ENCODE data around the gene YEATS2. TPM values are rescaled to one million over a fixed set of nuclear protein-coding genes. Genes with fewer than 3 reads are reported as not detected.

The YEATS2 gene
- total RNA-seq, 4 donors from 2014 or later = 30.0 to 42.5 (median 37.7) TPM

DNA sequence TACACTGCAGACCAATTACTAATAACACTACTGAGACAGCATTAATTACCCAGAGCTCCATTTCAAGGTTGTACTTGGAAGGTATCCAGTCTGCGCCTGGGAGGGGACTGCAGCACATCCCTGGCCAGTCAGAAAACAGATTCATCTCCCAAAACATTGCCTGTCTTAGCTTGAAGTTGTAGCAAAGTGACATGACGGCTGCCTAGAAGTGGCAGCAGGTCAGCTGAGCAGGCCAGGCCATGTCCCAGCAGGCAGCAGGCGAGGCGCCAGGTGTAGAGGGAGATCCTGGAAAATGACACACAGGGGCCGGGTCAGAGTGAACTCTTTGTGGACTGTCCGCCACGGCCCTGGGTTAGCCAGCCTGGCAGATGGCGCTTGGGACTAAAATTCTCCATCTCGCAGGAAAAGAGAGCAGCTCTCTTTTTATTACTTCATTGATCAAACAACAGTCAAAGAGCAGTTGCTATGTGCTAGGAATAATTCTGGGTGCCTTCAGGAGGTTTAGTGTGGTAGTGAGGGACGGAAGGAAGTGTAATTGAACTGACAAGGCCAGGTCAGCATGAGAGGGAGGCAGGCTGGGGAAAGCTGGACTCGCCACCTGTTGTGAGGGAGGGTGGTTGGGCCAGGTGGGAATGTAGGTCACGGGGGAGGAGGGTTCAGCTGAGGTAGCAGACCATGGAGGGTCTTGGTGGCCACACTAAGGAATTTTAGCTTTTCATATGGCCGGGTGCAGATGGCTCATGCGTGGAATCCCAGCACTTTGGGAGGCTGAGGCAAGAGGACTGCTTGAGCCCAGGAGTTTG lies 129.1 kb downstream of the YEATS2 start:
- Histone ChIP-seq H3K4me3 (replicated peaks in 1 of 3) (no peak overlapping the region), H3K4me1 (peaks cover 7% of the 10 kb centered on the region in 2 donors), H3K36me3 (peaks cover 4 to 11% of the 10 kb centered on the region in 2 donors), H3K27ac (no peak overlapping the region), H3K27me3 (no peaks in the 10 kb centered on the region), H3K9me3 (no peaks in the 10 kb centered on the region)
- peak; percentile 21 to 24 for DNase-seq
- TF ChIP-seq POLR2A (IDR thresholded peaks at IDR 0.05) = no peak
- TF ChIP-seq, protein P1, sequence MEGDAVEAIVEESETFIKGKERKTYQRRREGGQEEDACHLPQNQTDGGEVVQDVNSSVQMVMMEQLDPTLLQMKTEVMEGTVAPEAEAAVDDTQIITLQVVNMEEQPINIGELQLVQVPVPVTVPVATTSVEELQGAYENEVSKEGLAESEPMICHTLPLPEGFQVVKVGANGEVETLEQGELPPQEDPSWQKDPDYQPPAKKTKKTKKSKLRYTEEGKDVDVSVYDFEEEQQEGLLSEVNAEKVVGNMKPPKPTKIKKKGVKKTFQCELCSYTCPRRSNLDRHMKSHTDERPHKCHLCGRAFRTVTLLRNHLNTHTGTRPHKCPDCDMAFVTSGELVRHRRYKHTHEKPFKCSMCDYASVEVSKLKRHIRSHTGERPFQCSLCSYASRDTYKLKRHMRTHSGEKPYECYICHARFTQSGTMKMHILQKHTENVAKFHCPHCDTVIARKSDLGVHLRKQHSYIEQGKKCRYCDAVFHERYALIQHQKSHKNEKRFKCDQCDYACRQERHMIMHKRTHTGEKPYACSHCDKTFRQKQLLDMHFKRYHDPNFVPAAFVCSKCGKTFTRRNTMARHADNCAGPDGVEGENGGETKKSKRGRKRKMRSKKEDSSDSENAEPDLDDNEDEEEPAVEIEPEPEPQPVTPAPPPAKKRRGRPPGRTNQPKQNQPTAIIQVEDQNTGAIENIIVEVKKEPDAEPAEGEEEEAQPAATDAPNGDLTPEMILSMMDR (IDR thresholded peaks at IDR 0.05) = no peak
- intact Hi-C loops (cut with DNase I) = no loop called here
- 93 to 97% methylated on average over 14 of the region's 14 CpGs for WGBS, 2 donors

DNA sequence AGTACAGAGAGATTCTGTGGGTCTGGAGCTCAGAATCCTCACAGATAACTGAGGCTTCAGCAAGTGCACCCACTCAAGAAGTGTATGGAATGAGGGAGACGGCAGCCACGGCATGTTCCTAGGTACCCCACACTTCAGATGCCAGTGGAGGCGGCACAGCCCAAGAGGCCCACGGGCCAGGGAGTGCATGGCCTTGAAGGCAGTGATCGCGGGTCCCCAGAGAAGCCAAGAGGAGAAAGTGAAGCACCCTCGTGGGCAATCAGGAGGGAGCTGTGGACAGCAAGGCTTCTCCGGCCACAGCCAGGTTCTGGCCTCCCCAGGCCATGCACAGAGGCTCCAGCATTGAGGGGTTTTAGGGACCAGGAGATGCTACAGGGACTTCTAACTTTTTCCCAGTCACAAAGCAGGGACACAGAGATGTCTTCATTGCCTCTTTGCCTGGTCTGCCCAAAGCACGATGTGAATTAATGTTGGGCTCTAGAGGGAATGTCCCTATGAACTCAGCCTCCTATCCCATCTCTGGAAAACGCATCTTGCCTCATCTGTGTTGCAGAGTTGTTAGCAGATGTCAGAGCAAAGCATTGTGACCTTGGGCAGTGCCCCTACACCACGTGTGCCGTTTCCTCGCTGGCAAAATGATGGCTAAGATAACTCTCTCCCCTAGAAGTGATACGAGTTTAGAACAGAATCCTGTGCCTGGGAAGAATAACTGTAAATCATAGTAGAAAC lies 130.4 kb downstream of the YEATS2 start:
- H3K9me3 ChIP-seq = no peaks in the 10 kb centered on the region
- TF ChIP-seq POLR2A (IDR thresholded peaks at IDR 0.05) = no peak
- TF ChIP-seq, protein P1 (IDR thresholded peaks at IDR 0.05) = no peak
- H3K36me3 ChIP-seq = peaks cover 12 to 15% of the 10 kb centered on the region in 2 donors
- no peak for DNase-seq
- H3K4me3 ChIP-seq (replicated peaks in 1 of 3) = no peak overlapping the region
- H3K27ac ChIP-seq = no peak overlapping the region
- peaks cover 7% of the 10 kb centered on the region in 2 donors for H3K4me1 ChIP-seq
- H3K27me3 ChIP-seq = no peaks in the 10 kb centered on the region
- intact Hi-C loops (cut with DNase I) = no loop called here
- 82 to 90% methylated on average over 13 to 14 of the region's 14 CpGs for WGBS, 2 donors

DNA sequence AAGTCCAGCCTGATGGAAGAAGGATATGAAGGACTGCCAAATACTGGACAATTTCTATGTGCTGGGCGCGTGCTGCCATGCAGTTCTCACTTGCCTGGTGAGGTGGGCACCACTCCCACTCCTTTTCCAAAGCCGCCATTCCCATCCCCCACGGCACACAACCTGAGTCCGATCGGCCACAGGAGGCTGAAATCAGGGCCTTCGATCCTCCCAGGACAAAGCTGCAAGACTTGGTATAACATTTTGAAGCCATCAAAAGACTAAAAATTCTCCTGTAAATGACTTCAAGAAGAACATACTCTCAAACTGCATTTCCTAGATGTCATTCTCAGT lies 130.9 kb downstream of the YEATS2 start:
- WGBS, 2 donors = 90 to 95% methylated on average over 7 of the region's 7 CpGs
- TF ChIP-seq POLR2A (IDR thresholded peaks at IDR 0.05) = no peak
- TF ChIP-seq, protein P1 (IDR thresholded peaks at IDR 0.05) = no peak
- Histone ChIP-seq H3K4me3 (replicated peaks in 1 of 3) (no peak overlapping the region), H3K9me3 (no peaks in the 10 kb centered on the region), H3K27me3 (no peaks in the 10 kb centered on the region), H3K27ac (no peak overlapping the region), H3K4me1 (peaks cover 7% of the 10 kb centered on the region in 2 donors), H3K36me3 (peaks cover 17 to 18% of the 10 kb centered on the region in 2 donors)
- intact Hi-C loops (cut with DNase I) = no loop called here
- DNase-seq = no peak

DNA sequence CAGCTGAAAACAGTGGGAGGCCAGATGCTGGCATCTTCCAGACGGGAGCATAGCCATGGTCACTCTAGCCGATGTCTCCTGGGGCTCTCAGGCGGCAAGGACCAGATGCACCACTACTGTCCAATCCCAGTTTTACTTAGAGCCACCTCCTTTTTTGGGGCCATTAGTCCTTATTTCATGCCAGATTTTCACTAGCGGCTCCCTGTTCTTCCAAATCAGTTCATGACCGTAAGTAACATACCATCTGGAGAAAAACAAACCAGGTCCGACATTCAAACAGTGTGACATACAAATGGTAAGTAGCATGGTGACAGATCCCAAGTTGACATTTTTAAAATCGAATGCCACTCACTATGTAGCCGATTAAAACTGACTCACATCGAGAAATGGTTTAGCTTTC lies 131.9 kb downstream of the YEATS2 start:
- Histone ChIP-seq H3K9me3 (no peaks in the 10 kb centered on the region), H3K27ac (no peak overlapping the region), H3K4me1 (peaks cover 5% of the 10 kb centered on the region in 2 donors), H3K27me3 (no peaks in the 10 kb centered on the region), H3K4me3 (replicated peaks in 1 of 3) (no peak overlapping the region), H3K36me3 (peaks cover 18 to 25% of the 10 kb centered on the region in 2 donors)
- DNase-seq = no peak
- TF ChIP-seq POLR2A (IDR thresholded peaks at IDR 0.05) = no peak
- TF ChIP-seq, protein P1 (IDR thresholded peaks at IDR 0.05) = no peak
- WGBS, 2 donors = 95 to 98% methylated on average over 9 of the region's 9 CpGs
- intact Hi-C loops (cut with DNase I) = no loop called here

- Histone ChIP-seq H3K4me3 (replicated peaks in 1 of 3) (no peak overlapping the region), H3K36me3 (peaks cover 18 to 27% of the 10 kb centered on the region in 2 donors), H3K27me3 (no peaks in the 10 kb centered on the region), H3K4me1 (no peaks in the 10 kb centered on the region), H3K27ac (no peak overlapping the region), H3K9me3 (no peaks in the 10 kb centered on the region)
- 97 to 98% methylated on average over 9 of the region's 9 CpGs for WGBS, 2 donors
- DNase-seq = no peak
- intact Hi-C loops (cut with DNase I) = no loop called here
- TF ChIP-seq, protein P1 (IDR thresholded peaks at IDR 0.05) = no peak
- TF ChIP-seq POLR2A (IDR thresholded peaks at IDR 0.05) = no peak
Measured at GRCh38 chr3:183830187-183830586, 132.6 kb downstream of the YEATS2 start.
